GM18505 (cell line): ENCODE measurements around the gene TRMT112.
"Not testable (repeated sequence)": the region's sequence is repeated elsewhere in the genome, so short reads cannot be mapped to it uniquely, and the experiment has no call there.

Source experiments
- ATAC-seq: cut with Tn5 transposase; IDR thresholded peaks from one replicate; pipeline ENCODE4 v1.9.1; 2021; ENCODE audit not compliant: unreplicated experiment
- POLR2A ChIP-seq: IDR thresholded peaks from 4 replicates; pipeline ENCODE4 v1.6.1; 2011; ENCODE audit warnings: borderline replicate concordance; ENCODE audit not compliant: insufficient read depth, insufficient read length; ENCODE audit errors: extremely low read depth

Gene TRMT112

GRCh38 chr11:64317961-64318765, 804 bp upstream of the TRMT112 start, which contains the start of gene PRDX5:
Gene PRDX5 (plus strand): TSS chr11:64318121. CDS start chr11:64318216, 95 bp downstream.
- peak; percentile 70 for ATAC-seq
- peak; percentile 79 for TF ChIP-seq POLR2A

GRCh38 chr11:64316672-64317324, 561 bp downstream of the TRMT112 start:
- TF ChIP-seq POLR2A, result no peak
- peak; percentile 4 for ATAC-seq

- ATAC-seq, result not testable (repeated sequence)
Observed at GRCh38 chr11:64315667-64316526, 1.5 kb downstream of the TRMT112 start.

GRCh38 chr11:64314805-64315561, 2.4 kb downstream of the TRMT112 start:
- no peak for ATAC-seq
- no peak for TF ChIP-seq POLR2A

- no peak for ATAC-seq
Observed at GRCh38 chr11:64314146-64314804, 3.1 kb downstream of the TRMT112 start.

GRCh38 chr11:64313491-64314145, 3.7 kb downstream of the TRMT112 start:
- ATAC-seq, result no peak
- no peak for TF ChIP-seq POLR2A

More at GRCh38 chr11:64314146-64314804, 3.1 kb downstream of the TRMT112 start:
- no peak for TF ChIP-seq POLR2A

GRCh38 chr11:64312947-64313346, 4.4 kb downstream of the TRMT112 start:
- TF ChIP-seq POLR2A, result no peak
- no peak for ATAC-seq

- not testable (repeated sequence) for ATAC-seq
Observed at GRCh38 chr11:64307795-64308194, 9.6 kb downstream of the TRMT112 start.

- TF ChIP-seq POLR2A, result no peak
Observed at GRCh38 chr11:64306876-64307622, 10.3 kb downstream of the TRMT112 start.

GRCh38 chr11:64306563-64306875, 10.8 kb downstream of the TRMT112 start:
- no peak for TF ChIP-seq POLR2A
- no peak for ATAC-seq

More at GRCh38 chr11:64306876-64307622, 10.3 kb downstream of the TRMT112 start:
- no peak for ATAC-seq
